ENCODE data around the gene SLC38A10.

SLC38A10 gene

GRCh38 chr17:81219476-81220180 lies 75.5 kb downstream of the SLC38A10 start:
- H3K4me3 ChIP-seq (replicated peaks; ENCODE audit: low read depth, low read length), result no peak overlapping the region
- no peak for TF ChIP-seq CTCF (IDR thresholded peaks at IDR 0.05; ENCODE audit: low read depth, low read length, missing control alignments)
- DNase-seq (ENCODE audit: extremely low read depth, low read depth), result no peak

- no peak for DNase-seq (ENCODE audit: extremely low read depth, low read depth)
- TF ChIP-seq CTCF (IDR thresholded peaks at IDR 0.05; ENCODE audit: low read depth, low read length, missing control alignments), result no peak
- no peak overlapping the region for H3K4me3 ChIP-seq (replicated peaks; ENCODE audit: low read depth, low read length)
Measured at GRCh38 chr17:81218991-81219390, 76.1 kb downstream of the SLC38A10 start.

GRCh38 chr17:81218459-81218858 lies 76.6 kb downstream of the SLC38A10 start:
- no peak for TF ChIP-seq CTCF (IDR thresholded peaks at IDR 0.05; ENCODE audit: low read depth, low read length, missing control alignments)
- no peak overlapping the region for H3K4me3 ChIP-seq (replicated peaks; ENCODE audit: low read depth, low read length)
- DNase-seq (ENCODE audit: extremely low read depth, low read depth), result no peak

GRCh38 chr17:81217491-81217890 lies 77.6 kb downstream of the SLC38A10 start:
- no peak overlapping the region for H3K4me3 ChIP-seq (replicated peaks; ENCODE audit: low read depth, low read length)
- TF ChIP-seq CTCF (IDR thresholded peaks at IDR 0.05; ENCODE audit: low read depth, low read length, missing control alignments), result no peak
- DNase-seq (ENCODE audit: extremely low read depth, low read depth), result no peak

- no peak for TF ChIP-seq CTCF (IDR thresholded peaks at IDR 0.05; ENCODE audit: low read depth, low read length, missing control alignments)
- no peak for DNase-seq (ENCODE audit: extremely low read depth, low read depth)
Measured at GRCh38 chr17:81213978-81214377, 81.1 kb downstream of the SLC38A10 start.

GRCh38 chr17:81212365-81212764 lies 82.7 kb downstream of the SLC38A10 start:
- no peak overlapping the region for H3K4me3 ChIP-seq (replicated peaks; ENCODE audit: low read depth, low read length)
- no peak for DNase-seq (ENCODE audit: extremely low read depth, low read depth)
- no peak for TF ChIP-seq CTCF (IDR thresholded peaks at IDR 0.05; ENCODE audit: low read depth, low read length, missing control alignments)

More at GRCh38 chr17:81213978-81214377, 81.1 kb downstream of the SLC38A10 start:
- no peak overlapping the region for H3K4me3 ChIP-seq (replicated peaks; ENCODE audit: low read depth, low read length)

- DNase-seq (ENCODE audit: extremely low read depth, low read depth), result no peak
- H3K4me3 ChIP-seq (replicated peaks; ENCODE audit: low read depth, low read length), result no peak overlapping the region
- no peak for TF ChIP-seq CTCF (IDR thresholded peaks at IDR 0.05; ENCODE audit: low read depth, low read length, missing control alignments)
Measured at GRCh38 chr17:81210868-81211267, 84.2 kb downstream of the SLC38A10 start.

All from HFF-Myc (cell line).